ENCODE results near the gene CNGB1. TPM values are rescaled to one million over a fixed set of nuclear protein-coding genes. Genes with fewer than 3 reads are reported as not detected.
"Not testable (repeated sequence)": the region's sequence is repeated elsewhere in the genome, so short reads cannot be mapped to it uniquely, and the experiment has no call there.

Gene CNGB1
- total RNA-seq, 1 donor from 2014 or later = not detected

GRCh38 chr16:57855188-57855587 is 115.7 kb downstream of the CNGB1 start:
- no peak for TF ChIP-seq CTCF (IDR thresholded peaks at IDR 0.05)
- H3K4me3 Mint-ChIP-seq (ENCODE audit: unreplicated experiment) = no peak overlapping the region
- DNase-seq (ENCODE audit: low spot score) = no peak
- H3K4me1 Mint-ChIP-seq (ENCODE audit: low read depth) = peaks cover 11% of the 10 kb centered on the region
- no peaks in the 10 kb centered on the region for H3K27me3 Mint-ChIP-seq (ENCODE audit: low read depth)
- H3K9me3 Mint-ChIP-seq (ENCODE audit: low read depth) = peaks cover 5% of the 10 kb centered on the region
- H3K36me3 Mint-ChIP-seq (ENCODE audit: low read depth) = peaks cover 3% of the 10 kb centered on the region
- H3K27ac Mint-ChIP-seq (ENCODE audit: unreplicated experiment) = no peak overlapping the region

- no peak for DNase-seq (ENCODE audit: low spot score)
- Mint-ChIP-seq H3K9me3 (ENCODE audit: low read depth) (peaks cover 5% of the 10 kb centered on the region), H3K36me3 (ENCODE audit: low read depth) (peaks cover 3% of the 10 kb centered on the region), H3K27ac (ENCODE audit: unreplicated experiment) (no peak overlapping the region), H3K4me1 (ENCODE audit: low read depth) (no peaks in the 10 kb centered on the region), H3K4me3 (ENCODE audit: unreplicated experiment) (no peak overlapping the region), H3K27me3 (ENCODE audit: low read depth) (no peaks in the 10 kb centered on the region)
- TF ChIP-seq CTCF (IDR thresholded peaks at IDR 0.05) = no peak
Observed at GRCh38 chr16:57852189-57852588, 118.7 kb downstream of the CNGB1 start.

GRCh38 chr16:57848181-57848580 is 122.7 kb downstream of the CNGB1 start:
- no peaks in the 10 kb centered on the region for H3K27me3 Mint-ChIP-seq (ENCODE audit: low read depth)
- H3K4me1 Mint-ChIP-seq (ENCODE audit: low read depth) = peaks cover 28% of the 10 kb centered on the region
- H3K27ac Mint-ChIP-seq (ENCODE audit: unreplicated experiment) = no peak overlapping the region

GRCh38 chr16:57846931-57847330 is 124.0 kb downstream of the CNGB1 start:
- H3K4me1 Mint-ChIP-seq (ENCODE audit: low read depth) = peaks cover 39% of the 10 kb centered on the region
- H3K36me3 Mint-ChIP-seq (ENCODE audit: low read depth); H3K4me3 Mint-ChIP-seq (ENCODE audit: unreplicated experiment); H3K27me3 Mint-ChIP-seq (ENCODE audit: low read depth); DNase-seq (ENCODE audit: low spot score); H3K9me3 Mint-ChIP-seq (ENCODE audit: low read depth); H3K27ac Mint-ChIP-seq (ENCODE audit: unreplicated experiment): not testable (repeated sequence)

More at GRCh38 chr16:57848181-57848580, 122.7 kb downstream of the CNGB1 start:
- no peak for TF ChIP-seq CTCF (IDR thresholded peaks at IDR 0.05)
- H3K4me3 Mint-ChIP-seq (ENCODE audit: unreplicated experiment) = no peak overlapping the region
- no peak for DNase-seq (ENCODE audit: low spot score)
- no peaks in the 10 kb centered on the region for H3K36me3 Mint-ChIP-seq (ENCODE audit: low read depth)
- no peaks in the 10 kb centered on the region for H3K9me3 Mint-ChIP-seq (ENCODE audit: low read depth)

GRCh38 chr16:57846078-57846697 is 124.7 kb downstream of the CNGB1 start:
- no peak for TF ChIP-seq CTCF (IDR thresholded peaks at IDR 0.05)
- Mint-ChIP-seq H3K27me3 (ENCODE audit: low read depth) (no peaks in the 10 kb centered on the region), H3K27ac (ENCODE audit: unreplicated experiment) (no peak overlapping the region), H3K4me3 (ENCODE audit: unreplicated experiment) (no peak overlapping the region), H3K9me3 (ENCODE audit: low read depth) (no peaks in the 10 kb centered on the region), H3K4me1 (ENCODE audit: low read depth) (peaks cover 47% of the 10 kb centered on the region), H3K36me3 (ENCODE audit: low read depth) (no peaks in the 10 kb centered on the region)
- no peak for DNase-seq (ENCODE audit: low spot score)

GRCh38 chr16:57845115-57845514 is 125.8 kb downstream of the CNGB1 start:
- H3K27me3 Mint-ChIP-seq (ENCODE audit: low read depth) = no peaks in the 10 kb centered on the region
- DNase-seq (ENCODE audit: low spot score) = no peak
- H3K36me3 Mint-ChIP-seq (ENCODE audit: low read depth) = no peaks in the 10 kb centered on the region
- H3K4me3 Mint-ChIP-seq (ENCODE audit: unreplicated experiment) = no peak overlapping the region
- H3K9me3 Mint-ChIP-seq (ENCODE audit: low read depth) = no peaks in the 10 kb centered on the region
- H3K27ac Mint-ChIP-seq (ENCODE audit: unreplicated experiment) = no peak overlapping the region
- TF ChIP-seq CTCF (IDR thresholded peaks at IDR 0.05) = no peak
- peaks cover 54% of the 10 kb centered on the region for H3K4me1 Mint-ChIP-seq (ENCODE audit: low read depth)

Data from chondrocyte (in vitro differentiated cells).